ENCODE results near the gene PIGU.

Gene PIGU

DNA sequence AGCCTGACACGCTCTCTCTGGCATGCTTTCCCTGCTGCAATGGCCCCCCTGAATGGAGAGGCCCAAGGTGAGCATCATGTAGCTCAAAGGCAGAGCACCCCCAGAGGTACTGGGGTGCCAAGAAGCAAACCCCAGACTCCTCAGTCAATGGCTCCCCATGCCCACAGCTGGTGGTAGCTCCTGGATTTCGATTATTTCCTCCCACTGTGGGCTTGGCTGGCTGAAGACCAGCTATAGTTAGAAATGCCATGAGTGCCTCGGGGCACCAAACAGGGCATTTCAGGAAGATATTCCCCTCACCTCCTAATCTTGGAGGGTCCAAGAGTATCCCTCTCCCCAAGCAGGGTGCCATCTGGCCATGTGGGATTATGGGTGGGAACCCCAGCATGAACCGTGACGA, 101.6 kb downstream of the PIGU start:
- DNase-seq: no peak

DNA sequence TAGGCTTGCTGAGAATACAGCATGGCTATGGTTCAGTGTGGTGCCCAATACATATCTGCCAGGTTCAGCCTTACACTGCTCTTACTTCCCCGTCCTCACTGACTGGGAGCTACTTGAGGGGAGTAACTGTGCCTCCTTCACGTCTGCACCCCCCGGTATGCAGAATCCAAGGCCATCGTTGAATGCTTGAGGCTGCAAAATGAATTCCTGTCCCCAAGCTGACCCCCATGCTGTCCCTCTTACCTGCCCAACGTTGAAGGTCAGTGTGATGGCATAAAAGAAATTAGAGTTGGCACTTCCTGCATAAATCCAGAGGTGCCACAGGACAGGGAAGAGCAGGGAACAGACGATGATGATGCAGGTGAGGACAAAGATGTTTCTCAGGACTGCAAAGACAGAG, 102.0 kb downstream of the PIGU start:
- no peak for DNase-seq

DNA sequence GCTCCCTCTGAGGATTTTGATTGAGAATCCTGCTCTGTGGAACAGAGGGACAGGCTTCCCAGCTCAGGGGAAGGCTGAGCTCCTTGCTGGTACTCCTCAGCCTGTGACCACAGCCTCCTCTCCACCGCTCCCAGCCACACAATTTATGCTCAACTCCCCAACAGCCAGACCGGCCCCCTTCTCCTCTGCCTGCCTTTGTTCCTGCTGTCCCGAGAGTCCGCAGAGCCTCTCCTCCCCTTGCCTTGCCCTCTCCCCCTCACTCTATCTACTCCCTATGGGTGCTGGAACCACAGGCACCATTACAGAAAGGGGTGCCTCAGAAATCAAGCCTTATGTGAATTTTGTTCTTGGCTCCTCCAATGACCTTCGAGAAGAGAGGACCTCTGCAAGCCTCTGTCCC, 102.5 kb downstream of the PIGU start:
- DNase-seq: no peak

DNA sequence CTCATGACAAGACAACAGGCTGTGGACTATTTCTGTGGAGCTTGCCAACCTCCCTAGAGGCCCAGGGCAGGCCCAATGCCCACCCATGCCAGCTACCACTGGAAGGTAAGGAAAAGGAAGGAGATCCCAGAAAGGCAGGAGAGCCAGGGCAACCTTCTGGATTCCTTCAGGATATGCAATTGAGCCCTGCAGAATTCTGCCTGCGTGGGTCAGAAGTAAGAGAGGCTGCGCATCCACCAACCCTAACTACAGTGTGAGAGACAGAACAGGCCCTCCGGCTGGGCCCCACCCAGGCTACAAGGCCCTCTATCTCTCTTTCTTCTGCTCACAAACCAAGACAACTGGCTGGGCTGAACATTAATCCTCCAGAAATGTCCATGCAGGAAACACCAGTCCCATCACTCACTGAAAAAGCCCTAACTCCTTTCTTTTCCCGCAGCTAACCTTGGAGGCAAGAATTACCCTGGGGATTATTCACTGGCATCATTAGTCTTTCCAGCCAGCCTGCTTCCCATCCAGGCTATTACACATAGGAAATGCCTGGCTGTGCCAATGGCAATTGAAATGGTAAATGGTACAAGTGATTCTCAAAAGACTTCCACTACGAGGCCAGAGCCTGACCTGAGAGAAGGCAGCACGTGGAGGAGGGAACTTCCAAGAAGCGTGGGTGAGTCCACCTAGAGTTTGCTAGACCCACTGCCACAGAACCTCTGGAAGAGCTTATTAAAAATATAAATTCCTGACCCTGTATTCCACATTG, 103.2 kb downstream of the PIGU start:
- no peak for DNase-seq

DNA sequence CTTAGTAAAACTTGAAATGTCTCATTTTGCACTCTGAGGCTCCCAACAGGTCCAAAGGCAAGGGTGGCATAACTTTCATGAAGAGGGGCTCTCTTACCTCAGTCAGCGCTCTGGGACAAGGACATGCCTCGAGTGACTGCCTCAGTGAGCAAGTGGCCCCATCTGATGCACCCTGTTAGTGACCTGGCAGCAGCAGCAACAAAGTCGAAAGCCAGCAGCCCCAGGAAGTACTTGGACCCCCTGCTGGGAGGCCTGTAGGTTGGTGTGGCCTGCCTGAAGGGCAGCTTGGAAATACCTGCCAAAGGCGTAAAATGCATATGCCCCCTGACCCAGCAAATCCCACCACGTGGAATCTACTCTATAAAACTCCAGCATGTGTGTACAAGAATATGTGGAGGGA, 105.1 kb downstream of the PIGU start:
- no peak for DNase-seq

DNA sequence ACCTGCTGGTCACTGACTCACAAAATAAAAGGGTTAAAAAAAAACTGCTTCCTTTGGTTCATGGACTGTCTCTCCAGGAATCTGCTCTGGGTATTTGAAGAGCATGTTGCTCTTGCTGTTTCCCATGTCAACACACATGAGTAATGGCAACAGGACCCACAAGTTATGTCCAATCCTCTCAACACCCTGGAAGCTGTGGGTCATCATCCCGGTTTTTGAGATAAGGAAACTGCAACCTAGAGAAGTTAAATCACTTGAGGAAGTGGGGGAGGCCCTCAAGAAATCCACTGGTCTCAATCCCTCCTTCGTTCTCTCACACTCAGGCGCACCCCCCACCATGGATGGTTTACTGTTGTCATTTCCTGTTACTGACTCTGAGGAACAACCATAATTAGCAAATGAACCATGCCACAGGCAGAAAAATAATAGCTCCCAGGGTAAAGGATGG, 106.0 kb downstream of the PIGU start:
- no peak for DNase-seq

DNA sequence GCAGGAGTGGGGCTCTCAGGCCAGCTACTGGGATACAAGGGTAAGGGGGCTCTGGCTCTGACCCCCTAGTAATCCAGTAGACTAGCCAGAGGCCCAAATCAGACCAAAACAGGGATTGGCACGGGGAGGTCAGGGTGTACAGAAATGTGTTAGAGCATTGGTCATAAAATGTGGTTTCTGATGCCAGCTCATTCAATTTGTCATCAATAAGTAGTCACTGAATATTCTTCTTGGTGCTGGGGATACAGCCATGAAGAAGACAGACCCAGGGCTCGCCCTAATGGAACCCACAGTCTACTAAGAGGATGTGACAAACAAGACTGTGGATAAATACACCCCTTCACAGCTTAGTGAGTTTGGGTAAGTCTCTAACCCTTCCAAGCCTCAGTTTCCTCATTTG, 107.3 kb downstream of the PIGU start:
- no peak for DNase-seq

DNA sequence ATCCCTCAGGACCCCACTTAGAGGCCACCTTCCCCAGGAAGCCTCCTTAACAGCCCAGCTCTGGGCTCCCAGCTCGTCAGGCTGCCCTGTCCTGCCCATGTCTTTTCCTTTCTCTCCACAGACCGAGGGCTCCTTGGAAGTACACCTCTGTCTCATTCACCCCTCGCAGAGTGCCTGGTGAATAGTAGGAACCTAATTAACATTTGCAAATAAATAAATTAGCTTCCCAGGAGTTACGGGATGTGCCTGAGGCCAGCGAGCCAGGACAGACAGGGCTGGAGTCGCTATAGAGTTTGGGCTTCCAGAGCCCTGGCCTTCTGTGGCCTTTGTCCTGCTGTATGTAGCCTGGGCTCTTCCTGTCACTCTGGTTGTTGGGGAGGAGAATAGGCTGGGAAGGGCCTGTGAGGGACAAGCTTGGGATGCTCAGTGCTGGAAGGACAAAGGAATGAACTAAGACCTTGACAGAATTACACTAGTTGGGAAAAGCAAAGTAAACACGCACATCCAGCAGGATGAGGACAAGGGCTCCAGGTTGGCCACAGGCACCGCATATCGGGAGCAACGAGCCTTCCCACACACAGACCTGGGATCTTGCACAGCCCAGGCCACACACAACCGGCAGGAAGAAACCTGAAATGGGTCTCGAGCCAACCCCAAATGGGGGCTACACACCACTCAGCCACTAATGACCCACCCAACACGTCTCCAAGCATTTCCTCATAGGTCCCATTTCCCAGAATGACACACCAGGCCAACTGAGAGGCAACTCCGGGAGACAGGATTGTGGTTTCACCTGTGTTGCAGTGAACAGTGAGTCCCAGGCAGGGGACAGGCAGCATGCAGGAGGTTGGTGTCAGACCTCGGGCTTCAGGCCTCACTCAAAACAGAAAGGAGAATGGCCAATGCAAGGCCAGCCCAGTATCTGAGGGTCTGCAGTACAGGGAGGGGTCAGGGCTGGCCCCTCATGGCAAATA, 108.7 kb downstream of the PIGU start:
- DNase-seq: no peak

DNA sequence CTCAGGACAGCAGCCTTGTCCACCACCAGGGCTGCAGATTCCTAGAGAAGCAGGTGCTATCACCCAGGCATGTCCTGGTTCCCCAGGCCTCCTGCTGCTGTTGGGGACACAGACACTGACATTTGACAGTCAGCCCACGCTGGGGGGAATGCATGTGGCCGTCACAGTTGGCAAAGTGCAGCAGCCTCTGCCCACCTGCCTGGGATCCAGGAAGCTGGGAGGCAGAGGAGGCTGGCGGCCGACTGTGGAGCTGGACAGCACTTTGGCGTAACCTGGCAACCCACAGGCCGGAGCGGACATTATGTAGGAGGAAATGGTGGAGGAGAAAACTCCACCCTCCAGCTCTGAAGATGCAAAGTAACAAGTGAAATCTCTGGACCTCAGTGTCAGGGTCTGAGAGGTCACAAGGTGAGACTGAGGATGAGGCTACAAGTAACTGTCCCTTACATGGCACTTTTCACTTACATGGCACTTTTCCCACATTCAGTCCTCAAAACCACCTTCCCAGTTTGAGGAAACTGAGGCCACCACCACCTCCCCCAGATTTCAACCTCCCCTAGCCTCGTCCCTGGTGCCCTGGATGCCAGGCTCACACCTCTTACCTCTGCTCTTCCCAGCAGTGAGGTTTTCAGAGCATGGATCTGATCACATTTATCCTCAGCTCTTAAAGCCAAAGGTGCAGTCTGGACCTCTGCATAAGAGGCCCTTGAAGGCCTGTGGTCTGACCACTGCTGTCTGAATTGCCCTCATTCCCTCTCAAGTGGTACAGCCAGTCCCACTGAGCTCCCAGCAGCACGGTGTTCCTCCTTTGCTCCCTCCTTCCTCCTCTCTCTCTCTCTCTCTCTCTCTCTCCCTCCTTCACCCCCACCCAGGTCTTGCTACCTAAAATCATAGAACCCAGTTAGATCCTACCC, 109.7 kb downstream of the PIGU start:
- no peak for DNase-seq

DNA sequence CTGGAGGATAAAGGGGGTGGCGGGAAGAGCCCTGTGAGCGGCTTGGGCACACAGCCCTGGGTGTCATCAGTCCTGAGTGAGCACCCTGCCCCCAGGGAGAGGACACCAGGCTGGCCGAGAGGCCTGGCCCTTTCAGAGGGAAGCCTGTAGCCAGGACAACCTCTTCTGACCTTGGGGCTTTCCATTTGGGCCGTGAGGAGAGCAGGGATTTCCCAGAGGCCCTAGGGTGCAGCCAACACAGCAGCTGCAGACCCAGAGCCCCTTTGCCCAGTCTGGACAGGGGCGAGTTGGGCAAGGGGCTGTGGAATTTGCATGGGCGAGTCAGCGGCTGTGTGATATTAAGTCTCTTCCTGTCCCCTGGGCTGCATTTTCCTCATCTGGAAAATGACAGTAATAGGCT, 112.1 kb downstream of the PIGU start:
- no peak for DNase-seq

DNA sequence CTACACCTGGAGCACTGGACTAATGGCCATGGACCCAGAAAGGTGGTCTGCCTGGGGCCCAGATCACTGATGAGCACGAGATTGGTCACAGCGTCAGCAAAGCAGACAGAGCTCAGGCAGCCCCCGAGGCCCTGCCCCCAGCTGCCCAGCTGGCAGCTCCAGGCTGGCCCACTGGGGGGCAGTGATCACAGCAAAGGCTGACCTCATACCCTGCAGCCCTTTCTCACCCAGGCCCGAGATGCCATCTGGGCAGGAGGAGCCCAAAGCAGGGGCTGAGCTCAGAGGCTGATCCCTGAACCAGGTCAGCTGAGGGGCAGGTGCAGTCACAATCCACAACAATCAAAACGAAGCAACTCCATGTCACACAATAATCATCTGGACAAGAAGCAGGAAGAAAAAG, 114.3 kb downstream of the PIGU start:
- no peak for DNase-seq

DNA sequence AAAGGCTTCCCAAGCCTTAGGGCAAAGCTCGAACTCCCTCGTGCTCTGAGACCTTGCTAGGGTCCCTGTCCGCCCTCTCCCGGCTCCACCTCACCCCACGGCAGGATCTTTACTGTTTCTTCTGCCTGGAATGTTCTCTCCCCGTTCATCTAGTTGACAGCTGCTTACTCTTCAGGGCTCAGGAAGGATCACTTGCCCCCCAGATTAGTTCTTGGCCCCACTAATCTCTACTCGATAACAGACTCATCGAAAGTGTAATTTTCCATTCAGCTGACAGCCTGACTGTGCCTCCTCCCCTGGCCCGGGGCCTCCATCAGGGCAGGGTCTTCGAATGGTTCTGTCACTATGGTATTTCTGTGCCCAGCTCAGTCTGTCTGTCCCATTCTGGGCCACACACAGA, 115.2 kb downstream of the PIGU start:
- DNase-seq: no peak

DNA sequence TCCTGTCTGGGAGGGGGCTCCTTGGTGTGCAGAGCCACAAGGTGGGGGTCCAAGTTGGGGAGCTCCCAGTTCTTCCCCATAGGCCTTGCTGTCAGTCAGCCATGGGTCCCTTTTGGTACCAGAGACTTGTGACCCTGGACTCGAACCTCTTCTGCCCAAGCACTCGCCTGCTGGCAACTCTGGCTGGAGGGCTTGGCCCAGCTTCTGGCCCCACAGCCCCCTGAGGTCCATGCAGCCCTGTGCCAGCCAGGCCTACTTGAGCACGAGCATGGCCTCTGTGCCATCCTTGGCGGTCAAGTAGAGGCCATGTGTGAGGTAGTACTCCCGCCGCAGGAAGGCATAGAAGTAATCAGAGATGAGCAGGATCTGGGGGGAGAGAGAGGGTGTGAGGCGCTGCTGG, 116.3 kb downstream of the PIGU start:
- DNase-seq: no peak

DNA sequence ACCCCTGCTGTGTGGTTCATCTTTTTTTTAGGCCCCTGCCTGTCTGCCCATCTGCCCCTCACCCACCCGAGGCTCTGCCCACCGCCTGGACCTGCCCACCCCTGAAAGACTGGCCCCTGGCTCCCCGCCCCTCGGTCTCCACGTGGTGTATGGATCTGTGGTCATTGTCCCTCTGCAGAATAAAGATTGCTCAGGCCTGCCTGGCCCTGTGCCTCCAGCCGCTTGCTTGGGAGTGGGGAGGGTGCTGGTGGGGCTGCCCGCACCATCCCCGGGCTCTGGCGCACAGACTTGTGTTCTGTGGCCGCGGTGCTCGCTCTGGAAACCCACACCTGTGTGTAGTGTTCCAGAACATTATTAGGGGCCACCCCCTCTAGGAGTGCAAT, 116.8 kb downstream of the PIGU start:
- no peak for DNase-seq

DNA sequence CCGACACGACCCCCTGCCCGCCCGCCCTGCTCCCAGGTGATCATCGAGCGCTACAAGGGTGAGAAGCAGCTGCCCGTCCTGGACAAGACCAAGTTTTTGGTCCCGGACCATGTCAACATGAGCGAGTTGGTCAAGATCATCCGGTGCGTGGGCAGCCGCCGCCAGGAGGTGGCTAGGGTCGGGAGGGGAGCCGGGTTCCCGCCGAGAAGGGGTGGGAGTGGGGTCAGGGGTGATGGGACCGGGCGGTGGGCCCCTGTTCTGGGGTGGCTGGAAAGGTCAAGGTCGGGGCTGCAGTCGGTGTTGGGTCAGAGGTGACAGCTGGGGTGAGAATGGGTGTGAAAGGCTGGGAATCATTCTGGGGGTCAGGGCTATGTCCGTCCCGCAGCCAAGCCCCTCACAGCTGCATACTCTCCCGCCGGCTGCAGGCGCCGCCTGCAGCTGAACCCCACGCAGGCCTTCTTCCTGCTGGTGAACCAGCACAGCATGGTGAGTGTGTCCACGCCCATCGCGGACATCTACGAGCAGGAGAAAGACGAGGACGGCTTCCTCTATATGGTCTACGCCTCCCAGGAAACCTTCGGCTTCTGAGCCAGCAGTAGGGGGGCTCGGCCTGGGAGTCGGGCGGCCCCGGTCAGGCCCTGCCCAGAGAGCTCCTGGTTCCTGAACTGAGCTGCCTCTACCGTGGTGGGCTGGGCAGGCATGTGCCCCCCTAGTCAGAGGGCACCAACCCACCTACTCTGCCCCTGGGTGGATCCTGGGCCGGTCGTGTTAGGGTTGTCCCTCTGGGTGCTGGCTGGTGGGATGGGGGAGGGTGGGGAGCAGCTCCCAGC, 117.4 kb downstream of the PIGU start:
- DNase-seq: no peak

DNA sequence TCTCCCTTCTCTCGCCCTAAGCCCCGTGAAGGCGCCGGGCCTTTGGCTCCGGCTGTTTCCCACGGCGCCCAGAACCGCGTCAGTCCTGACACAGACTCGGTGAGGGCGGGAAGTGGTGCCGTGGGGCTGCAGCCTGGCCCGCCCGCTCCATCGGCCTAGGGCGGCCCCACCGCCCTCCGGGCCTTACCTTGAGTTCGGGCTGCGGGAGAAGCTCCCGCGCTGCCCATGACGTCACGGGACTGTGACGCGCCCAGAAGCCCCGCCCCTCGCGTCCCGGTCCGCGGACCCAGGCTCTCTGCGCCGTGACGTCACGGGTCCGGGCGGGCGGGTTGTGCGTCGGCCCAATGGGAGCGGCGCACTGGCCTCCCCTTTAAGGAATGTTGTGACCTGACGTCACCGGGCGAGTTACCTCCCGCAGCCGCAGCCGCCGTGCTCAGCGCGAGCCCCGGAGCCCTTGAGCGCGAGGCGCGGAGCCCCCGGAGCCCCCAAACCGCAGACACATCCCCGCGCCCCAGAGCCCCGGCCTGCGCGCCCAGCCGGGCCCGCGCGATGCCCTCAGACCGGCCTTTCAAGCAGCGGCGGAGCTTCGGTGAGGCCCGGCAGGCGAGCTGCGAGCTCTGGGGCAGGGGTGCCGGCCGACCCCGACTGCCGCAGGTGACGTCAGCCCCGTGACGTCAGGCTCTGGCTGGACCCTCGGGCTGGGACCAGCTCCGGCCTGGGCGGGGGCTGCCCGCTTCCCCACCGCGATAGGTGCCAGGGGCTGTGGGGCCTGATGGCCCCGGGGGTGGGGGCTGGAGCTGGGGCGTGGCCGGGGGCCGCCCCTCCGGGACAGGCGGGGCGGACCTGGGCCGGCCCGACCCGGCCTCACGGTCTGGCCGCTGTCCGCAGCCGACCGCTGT, 118.3 kb downstream of the PIGU start, which contains the start of gene MAP1LC3A:
Gene MAP1LC3A (plus strand): TSS at position 399 of the 899 bp plus-strand sequence. CDS start 151 bp downstream, at position 550.
- peak; percentile 85 to 90 for DNase-seq

DNA sequence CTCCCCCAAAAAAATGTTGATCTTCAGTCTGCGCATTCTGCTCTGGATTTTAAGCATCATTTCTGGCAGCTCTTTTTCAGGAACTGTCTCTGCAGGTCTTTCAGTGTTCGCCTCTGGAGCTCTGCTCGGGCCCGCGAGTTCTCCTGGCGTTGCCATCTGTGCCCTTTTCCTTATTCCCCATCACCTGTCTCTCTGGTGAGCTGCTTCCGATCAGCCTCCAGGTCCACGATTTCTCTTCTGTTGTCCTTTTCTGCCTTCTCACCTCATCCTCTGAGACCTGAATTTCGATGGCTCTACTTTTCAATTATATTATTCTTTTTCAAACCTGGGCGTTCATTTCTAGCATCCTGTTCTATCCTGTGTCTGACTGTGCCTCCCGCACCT, 119.0 kb downstream of the PIGU start:
- DNase-seq: no peak

DNA sequence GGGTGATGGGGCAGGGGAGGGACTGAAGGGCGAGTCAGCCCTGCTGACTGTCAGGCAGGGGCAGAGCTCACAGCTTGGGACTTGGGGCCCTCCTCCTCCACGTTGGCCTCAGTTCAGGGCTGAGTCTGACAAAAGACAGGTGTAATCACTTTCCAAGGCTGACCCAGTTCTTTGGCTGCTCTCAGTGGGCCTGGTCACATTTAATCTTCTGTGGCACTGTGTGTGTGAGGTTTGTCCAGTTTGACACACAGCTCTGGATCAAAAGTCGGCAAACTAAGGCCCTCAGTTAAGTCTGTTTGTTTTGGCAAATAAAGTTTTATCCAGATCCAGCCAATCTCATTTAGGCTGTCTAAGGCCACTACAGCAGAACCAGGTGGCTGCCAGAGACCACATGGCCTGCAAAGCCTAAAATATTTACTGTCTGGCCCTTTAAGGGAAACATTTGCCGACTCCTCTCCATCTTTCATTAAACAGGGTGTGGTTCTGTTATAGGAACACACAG, 123.5 kb downstream of the PIGU start:
- no peak for DNase-seq

DNA sequence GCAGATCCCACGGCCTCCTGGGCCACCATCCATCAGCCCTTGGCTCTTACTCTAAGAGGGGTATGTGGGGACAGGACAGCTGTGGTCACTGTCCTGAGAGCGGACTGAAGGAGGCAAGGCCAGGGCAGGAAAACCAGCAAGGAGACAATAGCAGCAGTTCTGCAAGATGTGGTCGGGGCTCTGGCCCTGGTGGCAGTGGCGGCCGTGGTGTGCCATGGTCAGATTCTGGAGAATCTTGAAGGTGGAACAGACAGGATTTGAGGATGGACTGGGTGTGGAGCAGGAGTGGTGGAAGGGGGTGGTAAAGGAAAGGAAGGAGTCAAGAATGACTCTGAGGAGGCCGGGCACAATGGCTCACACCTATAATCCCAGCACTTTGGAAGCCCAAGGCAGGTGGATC, 124.3 kb downstream of the PIGU start:
- DNase-seq: no peak

DNA sequence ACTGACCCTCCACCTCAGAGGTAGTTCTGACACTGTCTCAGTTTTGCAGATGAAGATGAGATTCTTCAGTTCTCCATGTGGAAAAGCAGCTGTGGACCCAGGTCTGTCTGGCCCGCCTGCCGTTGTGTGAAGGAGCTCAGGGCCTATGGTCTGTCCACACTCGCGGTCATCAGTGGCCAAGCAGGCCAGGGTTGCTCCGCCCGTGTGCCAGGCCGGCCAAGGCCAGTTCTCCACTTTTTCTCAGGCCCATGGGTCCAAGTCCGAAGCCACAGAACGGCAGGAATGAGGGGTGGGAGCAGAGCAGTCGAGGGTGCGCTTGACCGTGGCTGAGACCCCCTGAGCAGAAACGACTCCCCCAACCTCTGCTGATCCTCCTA, 127.0 kb downstream of the PIGU start:
- no peak for DNase-seq
